ENCODE data around the gene SUGCT. TPM values are rescaled to one million over a fixed set of nuclear protein-coding genes. Genes with fewer than 3 reads are reported as not detected.

Gene SUGCT
- total RNA-seq, 2 experiments from 2014 or later = not detected

- no peaks in the 10 kb centered on the region for H3K79me2 ChIP-seq (ENCODE audit: insufficient read depth, low read depth, low read length)
- no peak overlapping the region for H3K27ac ChIP-seq (ENCODE audit: low read depth, low read length, poor library complexity, severe bottlenecking)
- H4K20me1 ChIP-seq (ENCODE audit: insufficient read depth, low read length) = no peaks in the 10 kb centered on the region
- H3K9me3 ChIP-seq (ENCODE audit: low read length) = no peaks in the 10 kb centered on the region
- H3K36me3 ChIP-seq (ENCODE audit: insufficient read depth, low read length) = no peaks in the 10 kb centered on the region
- H3K4me3 ChIP-seq (ENCODE audit: low read depth, low read length, poor library complexity, severe bottlenecking) = no peak overlapping the region
- H3K4me2 ChIP-seq (ENCODE audit: low read length) = no peak overlapping the region
- intact Hi-C loops (cut with micrococcal nuclease; ENCODE audit: unreplicated experiment) = no loop called here
- no TSS peak for BruUV-seq (replicated peaks)
- no peaks in the 10 kb centered on the region for H3K4me1 ChIP-seq (ENCODE audit: insufficient read depth, low read length, poor library complexity, severe bottlenecking)
- no peak for TF ChIP-seq EZH2phosphoT487 (IDR thresholded peaks at IDR 0.05; ENCODE audit: borderline replicate concordance, low read depth, low read length)
- TF ChIP-seq CTCF (conservative IDR thresholded peaks at IDR 0.05; ENCODE audit: low read length) = no peak
- H2AFZ ChIP-seq (ENCODE audit: low read length) = no peak overlapping the region
- ChIA-PET CTCF (ENCODE audit: unreplicated experiment) (no interaction called here), POLR2A (no interaction called here)
- H3K9me2 ChIP-seq (ENCODE audit: insufficient read depth, low read length) = no peaks in the 10 kb centered on the region
- DNase-seq (ENCODE audit: low spot score) = no peak
Observed at GRCh38 chr7:40711706-40712105, 576.9 kb downstream of the SUGCT start.

- intact Hi-C loops (cut with micrococcal nuclease; ENCODE audit: unreplicated experiment) = no loop called here
- BruUV-seq (replicated peaks) = no TSS peak
- DNase-seq (ENCODE audit: low spot score) = no peak
- no peak for TF ChIP-seq CTCF (conservative IDR thresholded peaks at IDR 0.05; ENCODE audit: low read length)
- TF ChIP-seq EZH2phosphoT487 (IDR thresholded peaks at IDR 0.05; ENCODE audit: borderline replicate concordance, low read depth, low read length) = no peak
- Histone ChIP-seq H3K9me3 (ENCODE audit: low read length) (no peaks in the 10 kb centered on the region), H3K4me1 (ENCODE audit: insufficient read depth, low read length, poor library complexity, severe bottlenecking) (no peaks in the 10 kb centered on the region), H3K27ac (ENCODE audit: low read depth, low read length, poor library complexity, severe bottlenecking) (no peak overlapping the region), H4K20me1 (ENCODE audit: insufficient read depth, low read length) (no peaks in the 10 kb centered on the region), H3K9me2 (ENCODE audit: insufficient read depth, low read length) (no peaks in the 10 kb centered on the region; the same call in 1 of the 2 replicates), H3K4me3 (ENCODE audit: low read depth, low read length, poor library complexity, severe bottlenecking) (no peak overlapping the region), H3K36me3 (ENCODE audit: insufficient read depth, low read length) (no peaks in the 10 kb centered on the region), H3K4me2 (ENCODE audit: low read length) (no peak overlapping the region), H2AFZ (ENCODE audit: low read length) (no peak overlapping the region), H3K79me2 (ENCODE audit: insufficient read depth, low read depth, low read length) (no peaks in the 10 kb centered on the region)
- CTCF ChIA-PET (ENCODE audit: unreplicated experiment) = no interaction called here
- POLR2A ChIA-PET = interaction anchor here (0.7 kb wide), 1 partner anchor 37 kb away, joined by 3 read pairs; no protein-coding TSS in a partner anchor
Observed at GRCh38 chr7:40714363-40715052, 579.7 kb downstream of the SUGCT start.

DNA sequence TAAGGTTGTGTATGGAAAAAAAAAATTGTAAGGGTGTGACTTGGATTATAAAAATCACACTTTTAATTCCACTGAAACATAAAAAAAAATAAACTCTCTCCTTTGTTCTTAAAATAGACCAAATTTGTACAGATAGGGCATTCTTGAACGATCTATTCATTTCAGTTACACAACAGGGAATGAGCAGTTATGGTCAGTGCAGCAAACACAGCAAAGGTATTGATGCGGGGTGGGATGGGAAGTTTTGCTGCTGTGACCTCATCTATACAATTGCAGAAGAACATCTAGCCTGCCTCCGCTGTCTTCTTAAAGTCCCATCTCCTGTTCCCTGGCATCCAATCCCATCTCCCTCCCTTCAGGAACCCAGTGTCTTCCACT lies 580.2 kb downstream of the SUGCT start:
- DNase-seq (ENCODE audit: low spot score) = no peak
- Histone ChIP-seq H2AFZ (ENCODE audit: low read length) (no peak overlapping the region), H3K4me2 (ENCODE audit: low read length) (no peak overlapping the region), H3K9me3 (ENCODE audit: low read length) (no peaks in the 10 kb centered on the region), H3K4me3 (ENCODE audit: low read depth, low read length, poor library complexity, severe bottlenecking) (no peak overlapping the region), H3K9me2 (ENCODE audit: insufficient read depth, low read length) (no peaks in the 10 kb centered on the region; the same call in 1 of the 2 replicates), H4K20me1 (ENCODE audit: insufficient read depth, low read length) (no peaks in the 10 kb centered on the region), H3K36me3 (ENCODE audit: insufficient read depth, low read length) (no peaks in the 10 kb centered on the region), H3K27ac (ENCODE audit: low read depth, low read length, poor library complexity, severe bottlenecking) (no peak overlapping the region), H3K4me1 (ENCODE audit: insufficient read depth, low read length, poor library complexity, severe bottlenecking) (no peaks in the 10 kb centered on the region), H3K79me2 (ENCODE audit: insufficient read depth, low read depth, low read length) (no peaks in the 10 kb centered on the region)
- POLR2A ChIA-PET = no interaction called here
- no peak for TF ChIP-seq CTCF (conservative IDR thresholded peaks at IDR 0.05; ENCODE audit: low read length)
- TF ChIP-seq EZH2phosphoT487 (IDR thresholded peaks at IDR 0.05; ENCODE audit: borderline replicate concordance, low read depth, low read length) = no peak
- intact Hi-C loops (cut with micrococcal nuclease; ENCODE audit: unreplicated experiment) = no loop called here
- CTCF ChIA-PET (ENCODE audit: unreplicated experiment) = no interaction called here
- no TSS peak for BruUV-seq (replicated peaks)

Measured in OCI-LY7 (cell line).